DOHH2 (cell line): ENCODE measurements around the gene POR.

Experiments used
- H3F3A ChIP-seq: fragments of 200-600 bp; sonication (generic), shearing (Covaris generic); 2 replicates; pipeline ENCODE4 v1.6.0; 2016; ENCODE audit warnings: antibody characterized with exemption, mild to moderate bottlenecking; ENCODE audit not compliant: control insufficient read depth, insufficient read depth
- H3K27ac ChIP-seq: fragments of 200-600 bp; sonication (generic); 2 replicates; pipeline ENCODE4 v1.5.1; 2014; ENCODE audit warnings: low read depth, mild to moderate bottlenecking, low read length, moderate library complexity
- H3K27me3 ChIP-seq: fragments of 200-600 bp; sonication (generic); 2 replicates; pipeline ENCODE4 v1.6.1; 2014; ENCODE audit warnings: mild to moderate bottlenecking, low read length, mixed read lengths; ENCODE audit not compliant: control insufficient read depth
- H3K36me3 ChIP-seq: fragments of 200-600 bp; sonication (generic); 2 replicates; pipeline ENCODE4 v1.6.1; 2014; ENCODE audit warnings: mild to moderate bottlenecking, low read length, moderate library complexity, mixed read lengths; ENCODE audit not compliant: control insufficient read depth
- H3K4me1 ChIP-seq: fragments of 200-600 bp; sonication (generic); 2 replicates; pipeline ENCODE4 v1.6.1; 2014; ENCODE audit warnings: mild to moderate bottlenecking, low read length, mixed read lengths; ENCODE audit not compliant: control insufficient read depth
- H3K4me2 ChIP-seq: fragments of 200-600 bp; sonication (generic); 2 replicates; pipeline ENCODE4 v1.6.0; 2014; ENCODE audit warnings: mild to moderate bottlenecking, low read length, moderate library complexity
- H3K4me3 ChIP-seq: fragments of 200-600 bp; sonication (generic); 2 replicates; pipeline ENCODE4 v1.5.1; 2014; ENCODE audit warnings: mild to moderate bottlenecking, low read length, mixed read lengths
- H3K79me2 ChIP-seq: fragments of 200-600 bp; sonication (generic); 2 replicates; pipeline ENCODE4 v1.6.1; 2014; ENCODE audit warnings: mild to moderate bottlenecking, low read length, mixed read lengths; ENCODE audit not compliant: control insufficient read depth
- H3K9me2 ChIP-seq: fragments of 200-600 bp; sonication (generic); replicated peaks from 2 replicates; pipeline ENCODE4 v1.6.1; 2014; ENCODE audit warnings: mild to moderate bottlenecking, low read length, mixed read lengths; ENCODE audit not compliant: control insufficient read depth
- H3K9me3 ChIP-seq: fragments of 200-600 bp; sonication (generic); 2 replicates; pipeline ENCODE4 v1.6.1; 2014; ENCODE audit warnings: antibody characterized with exemption, low read length, mixed read lengths; ENCODE audit not compliant: control insufficient read depth, insufficient read depth
- H4K20me1 ChIP-seq: fragments of 200-600 bp; sonication (generic); 2 replicates; pipeline ENCODE4 v1.6.0; 2014; ENCODE audit warnings: low read depth, mild to moderate bottlenecking, antibody characterized with exemption, low read length, moderate library complexity; ENCODE audit not compliant: control insufficient read depth, insufficient read depth
- CTCF ChIP-seq: fragments of 200-600 bp; sonication (generic); IDR thresholded peaks from one replicate; pipeline ENCODE4 v1.5.1; 2014; ENCODE audit warnings: antibody characterized with exemption, mild to moderate bottlenecking, low read depth, low read length; ENCODE audit not compliant: poor library complexity, severe bottlenecking
- EZH2phosphoT487 ChIP-seq: fragments of 200-600 bp; sonication (generic); IDR thresholded peaks from 2 replicates; pipeline ENCODE4 v1.6.1; 2017; ENCODE audit warnings: borderline replicate concordance, mild to moderate bottlenecking, antibody characterized with exemption, low read length, moderate library complexity, mixed read lengths

Gene POR

GRCh38 chr7:75921479-75921878, 6.5 kb downstream of the POR start:
- H3K27ac ChIP-seq = no peak overlapping the region
- TF ChIP-seq CTCF (no peak), EZH2phosphoT487 (no peak)
- no peak overlapping the region for H3K4me2 ChIP-seq
- H3K36me3 ChIP-seq = no peaks in the 10 kb centered on the region
- peaks cover 4% of the 10 kb centered on the region for H3K4me1 ChIP-seq
- H3K27me3 ChIP-seq = no peaks in the 10 kb centered on the region
- no peaks in the 10 kb centered on the region for H3K9me3 ChIP-seq
- no peaks in the 10 kb centered on the region for H3K9me2 ChIP-seq
- peaks cover 5% of the 10 kb centered on the region; the same call in 1 of the 2 replicates for H4K20me1 ChIP-seq
- H3K4me3 ChIP-seq = no peak overlapping the region
- 0 out of 2 replicates have a peak, but pooled peaks cover 3% of the 10 kb centered on the region for H3F3A ChIP-seq
- peaks cover 37% of the 10 kb centered on the region for H3K79me2 ChIP-seq

GRCh38 chr7:75922966-75923603, 8.1 kb downstream of the POR start:
- no peaks in the 10 kb centered on the region for H3K4me1 ChIP-seq
- H3K79me2 ChIP-seq = peaks cover 31% of the 10 kb centered on the region
- H3K4me3 ChIP-seq = no peak overlapping the region
- no peaks in the 10 kb centered on the region for H3K27me3 ChIP-seq
- H3K4me2 ChIP-seq = no peak overlapping the region
- H3K27ac ChIP-seq = no peak overlapping the region
- no peaks in the 10 kb centered on the region for H3K9me3 ChIP-seq
- H3F3A ChIP-seq = no peaks in the 10 kb centered on the region
- H4K20me1 ChIP-seq = peaks cover 6% of the 10 kb centered on the region; the same call in 1 of the 2 replicates
- H3K36me3 ChIP-seq = no peaks in the 10 kb centered on the region
- TF ChIP-seq CTCF (no peak), EZH2phosphoT487 (no peak)
- no peaks in the 10 kb centered on the region for H3K9me2 ChIP-seq

GRCh38 chr7:75924256-75924655, 9.3 kb downstream of the POR start:
- no peaks in the 10 kb centered on the region for H3F3A ChIP-seq
- peaks cover 20% of the 10 kb centered on the region for H3K79me2 ChIP-seq
- H3K27me3 ChIP-seq = no peaks in the 10 kb centered on the region
- H3K4me1 ChIP-seq = no peaks in the 10 kb centered on the region
- H3K36me3 ChIP-seq = no peaks in the 10 kb centered on the region
- no peak overlapping the region for H3K4me2 ChIP-seq
- H3K9me3 ChIP-seq = no peaks in the 10 kb centered on the region
- no peak overlapping the region for H3K4me3 ChIP-seq
- H4K20me1 ChIP-seq = peaks cover 6% of the 10 kb centered on the region; the same call in 1 of the 2 replicates
- TF ChIP-seq CTCF (no peak), EZH2phosphoT487 (no peak)
- no peaks in the 10 kb centered on the region for H3K9me2 ChIP-seq
- H3K27ac ChIP-seq = no peak overlapping the region
